GM18498 (cell line): ENCODE data around the gene LRP1.

Experiments
- ATAC-seq: cut with Tn5 transposase; IDR thresholded peaks from one replicate; pipeline ENCODE4 v1.9.1; 2021; ENCODE audit warnings: mild to moderate bottlenecking, moderate library complexity; ENCODE audit not compliant: unreplicated experiment

Gene LRP1

GRCh38 chr12:57242691-57243454 is 114.6 kb downstream of the LRP1 start:
- peak; percentile 33 for ATAC-seq

- ATAC-seq, result peak; percentile 29
Measured at GRCh38 chr12:57243521-57244311, 115.4 kb downstream of the LRP1 start.

GRCh38 chr12:57244312-57244696 is 116.0 kb downstream of the LRP1 start:
- no peak for ATAC-seq

GRCh38 chr12:57247041-57247440 is 118.8 kb downstream of the LRP1 start:
- ATAC-seq, result no peak

GRCh38 chr12:57248934-57249742 is 120.9 kb downstream of the LRP1 start:
- ATAC-seq, result no peak

GRCh38 chr12:57250541-57250940 is 122.3 kb downstream of the LRP1 start:
- no peak for ATAC-seq

GRCh38 chr12:57250956-57251355 is 122.7 kb downstream of the LRP1 start, which contains the start of gene STAC3:
Gene STAC3, minus strand, starts transcription at chr12:57251187. Its CDS starts 1,551 bp downstream, at chr12:57249636.
- ATAC-seq, result no peak

- no peak for ATAC-seq
Measured at GRCh38 chr12:57254506-57255280, 126.4 kb downstream of the LRP1 start.

GRCh38 chr12:57255916-57256315 is 127.6 kb downstream of the LRP1 start:
- no peak for ATAC-seq

GRCh38 chr12:57258977-57259970 is 131.0 kb downstream of the LRP1 start:
- no peak for ATAC-seq

- no peak for ATAC-seq
Measured at GRCh38 chr12:57260366-57260765, 132.1 kb downstream of the LRP1 start.

- ATAC-seq, result no peak
Measured at GRCh38 chr12:57261428-57261865, 133.2 kb downstream of the LRP1 start.

GRCh38 chr12:57262126-57262822 is 134.0 kb downstream of the LRP1 start:
- ATAC-seq, result no peak
